Stimulated activated CD8-positive, alpha-beta memory T cell treated with anti-CD3 and anti-CD28 coated beads, Interleukin-2, amount 100 ng/mL, for 48 hours (primary cell): Measurements from ENCODE around the gene ADD1.
"Not testable (repeated sequence)": the region's sequence is repeated elsewhere in the genome, so short reads cannot be mapped to it uniquely, and the experiment has no call there.

Source experiments
- DNase-seq, 2 donors: peaks; one replicate each; pipeline ENCODE4 v3.0.0-alpha.2; 2020; ENCODE audit warnings: low read depth in 2 of 2

The ADD1 gene

DNA sequence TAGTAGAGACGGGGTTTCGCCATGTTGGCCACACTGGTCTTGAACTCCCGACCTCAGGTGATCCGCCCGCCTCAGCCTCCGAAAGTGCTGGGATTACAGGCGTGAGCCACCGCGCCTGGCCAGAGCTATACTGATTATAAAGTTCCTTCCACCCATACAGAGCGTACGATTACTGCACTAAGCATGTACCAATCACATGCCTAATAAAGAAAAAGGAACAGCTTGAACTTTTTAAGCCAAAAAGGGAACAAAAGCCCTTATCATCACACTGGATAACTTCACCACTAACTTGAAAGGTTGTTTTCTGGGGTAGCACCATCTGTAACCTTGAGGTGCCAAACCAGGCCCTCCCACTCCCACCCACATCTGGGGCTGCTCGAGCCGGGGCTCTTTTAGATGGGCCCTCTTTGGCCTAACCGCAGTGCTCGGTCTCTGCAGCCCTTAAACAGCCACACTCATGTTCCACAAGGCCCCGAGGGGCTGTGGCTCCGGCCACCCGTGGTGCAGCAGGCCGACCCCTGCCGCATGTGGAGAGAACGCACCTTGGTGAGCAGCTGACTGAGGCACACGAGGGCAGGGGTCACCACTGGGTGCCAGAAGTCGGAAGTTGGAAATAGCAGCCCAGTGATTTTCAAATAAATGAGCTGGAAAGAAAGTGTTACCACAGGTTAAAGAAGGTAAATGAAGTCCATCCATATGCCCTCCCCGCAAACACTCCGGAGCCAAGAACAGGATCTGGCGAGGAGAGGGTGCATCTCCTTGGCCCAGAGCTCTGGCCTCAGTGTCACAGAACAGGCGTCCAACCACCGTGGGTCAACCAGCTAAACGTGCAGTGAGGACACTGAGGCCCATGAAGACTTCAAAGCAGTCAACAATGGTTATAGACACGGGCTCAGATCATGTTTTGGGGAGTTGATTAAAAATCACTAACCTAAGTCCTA lies 101.2 kb downstream of the ADD1 start:
- DNase-seq: no peak

DNA sequence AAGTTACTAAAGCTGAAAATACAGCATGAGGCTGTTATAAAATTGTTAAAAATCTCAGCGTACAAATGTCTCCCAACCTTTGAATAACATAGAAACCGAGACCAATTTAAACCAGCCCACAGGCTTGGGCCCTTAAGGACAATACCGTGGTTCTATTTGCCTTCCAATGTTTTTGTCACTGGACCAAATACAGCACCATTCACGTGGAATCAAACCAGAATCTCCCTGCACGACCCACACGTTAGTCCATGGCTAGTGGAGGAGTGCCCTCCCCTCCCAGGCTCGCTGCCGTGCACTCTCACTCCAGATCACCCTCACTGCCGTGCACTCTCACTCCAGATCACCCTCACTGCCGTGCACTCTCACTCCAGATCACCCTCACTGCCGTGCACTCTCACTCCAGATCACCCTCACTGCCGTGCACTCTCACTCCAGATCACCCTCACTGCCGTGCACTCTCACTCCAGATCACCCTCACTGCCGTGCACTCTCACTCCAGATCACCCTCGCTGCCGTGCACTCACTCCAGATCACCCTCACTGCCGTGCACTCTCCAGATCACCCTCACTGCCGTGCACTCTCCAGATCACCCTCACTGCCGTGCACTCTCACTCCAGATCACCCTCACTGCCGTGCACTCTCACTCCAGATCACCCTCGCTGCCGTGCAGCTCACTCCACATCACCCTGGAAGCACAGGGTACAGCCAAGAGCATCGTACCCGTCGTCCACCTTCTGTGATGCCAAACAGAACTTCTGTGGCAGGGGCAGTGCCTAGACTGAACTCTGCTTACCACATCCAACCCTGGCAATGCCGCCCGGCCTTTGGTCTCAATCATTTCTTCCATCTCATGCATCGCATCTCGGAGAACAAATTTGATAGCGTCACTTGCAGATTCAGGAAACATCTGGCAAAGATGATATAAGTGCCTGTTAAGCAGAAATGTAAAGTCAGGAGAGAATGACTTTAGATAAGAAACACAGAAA lies 102.3 kb downstream of the ADD1 start:
- DNase-seq: not testable (repeated sequence)

DNA sequence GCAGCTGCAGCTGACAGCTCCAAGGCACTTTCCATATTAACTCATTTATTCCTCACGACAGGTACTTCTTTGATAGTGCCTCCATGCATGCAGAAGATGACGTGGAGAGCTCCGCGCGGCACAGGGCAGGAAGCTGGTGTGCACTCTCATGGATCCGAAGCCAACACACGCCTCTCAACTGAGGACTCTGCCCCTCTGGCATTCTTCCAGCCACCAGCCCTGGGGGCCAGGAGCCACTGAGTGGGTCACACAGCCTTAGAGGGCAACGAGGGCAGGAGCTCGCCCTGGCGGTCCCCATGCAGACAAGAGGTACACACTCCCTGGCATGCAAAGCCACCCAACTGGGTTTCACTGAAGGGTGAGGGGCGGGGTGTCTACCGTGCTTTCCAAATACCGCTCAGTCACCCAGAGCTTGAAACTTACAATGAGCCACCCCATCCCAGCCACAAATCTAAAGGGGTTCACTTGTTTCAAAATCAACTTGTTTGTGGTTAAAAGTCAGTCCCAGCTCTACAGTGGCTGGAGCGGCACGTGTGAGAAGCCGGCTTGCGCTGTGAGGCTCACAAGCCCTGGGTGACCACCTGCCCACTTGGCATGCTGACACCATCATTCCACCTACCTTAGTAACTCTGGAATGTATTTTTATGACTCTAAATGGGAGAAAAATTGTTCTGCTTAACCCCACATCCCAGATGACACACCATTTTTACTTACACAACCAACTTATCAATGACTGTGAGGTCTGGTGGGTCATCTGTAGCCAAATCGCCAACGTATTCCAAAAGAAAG lies 103.4 kb downstream of the ADD1 start:
- no peak for DNase-seq

DNA sequence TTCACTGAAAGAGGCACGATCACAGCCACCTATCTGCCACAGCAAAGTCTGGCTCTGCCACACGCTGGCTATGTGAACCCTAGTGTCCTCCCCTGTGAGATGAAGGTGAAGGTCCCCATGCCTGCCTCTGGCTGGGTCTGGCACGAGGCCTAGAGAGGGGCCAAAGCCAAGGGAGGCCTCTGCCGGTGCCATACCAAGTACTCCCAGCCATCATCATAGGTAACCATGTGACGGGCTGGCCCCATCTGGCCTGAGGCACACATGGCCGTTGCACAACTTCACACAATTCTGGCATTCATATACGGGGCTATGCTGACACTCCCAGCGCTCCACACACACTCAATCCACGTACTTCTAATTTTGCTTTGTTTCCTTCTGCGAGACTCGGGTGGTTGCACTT lies 104.3 kb downstream of the ADD1 start:
- DNase-seq: no peak

DNA sequence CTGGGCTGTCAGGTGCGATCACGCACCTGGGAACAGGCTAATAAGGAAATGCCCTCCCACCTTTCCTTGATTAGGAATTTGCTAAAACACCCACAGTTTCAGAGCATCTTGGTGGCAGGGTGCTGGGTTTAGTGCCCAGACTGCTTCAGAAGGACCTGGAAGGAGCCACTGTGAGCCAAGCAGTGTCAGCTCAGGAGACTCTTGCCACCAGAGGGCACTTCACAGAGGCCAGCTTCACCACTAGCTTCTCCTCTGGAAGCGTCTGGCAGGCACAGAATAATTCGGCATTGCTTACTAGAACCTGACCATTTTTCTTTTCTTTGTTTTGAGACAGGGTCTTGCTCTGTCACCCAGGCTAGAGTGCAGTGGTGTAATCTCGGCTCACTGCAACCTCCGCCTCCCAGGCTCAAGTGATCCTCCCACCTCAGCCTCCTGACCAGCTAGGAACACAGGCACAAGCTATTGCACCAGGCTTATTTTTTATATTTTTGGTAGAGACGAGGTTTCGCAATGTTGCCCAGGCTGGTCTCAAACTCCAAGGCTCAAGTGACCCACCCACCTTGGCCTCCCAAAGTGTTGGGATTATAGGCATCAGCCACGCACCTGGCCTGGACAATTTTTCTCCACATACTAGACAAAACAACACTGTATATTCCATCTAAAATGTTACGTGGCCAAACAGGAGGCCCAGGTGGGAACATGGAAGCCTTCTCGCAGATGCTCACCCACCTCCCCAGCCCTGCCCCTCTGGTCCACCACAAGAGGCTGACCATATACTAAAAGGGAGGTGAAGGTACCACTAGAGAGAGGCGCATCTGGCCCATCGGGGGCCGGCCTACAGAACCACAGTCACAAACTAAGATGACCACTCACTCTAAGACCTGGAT lies 105.5 kb downstream of the ADD1 start:
- DNase-seq: no peak

DNA sequence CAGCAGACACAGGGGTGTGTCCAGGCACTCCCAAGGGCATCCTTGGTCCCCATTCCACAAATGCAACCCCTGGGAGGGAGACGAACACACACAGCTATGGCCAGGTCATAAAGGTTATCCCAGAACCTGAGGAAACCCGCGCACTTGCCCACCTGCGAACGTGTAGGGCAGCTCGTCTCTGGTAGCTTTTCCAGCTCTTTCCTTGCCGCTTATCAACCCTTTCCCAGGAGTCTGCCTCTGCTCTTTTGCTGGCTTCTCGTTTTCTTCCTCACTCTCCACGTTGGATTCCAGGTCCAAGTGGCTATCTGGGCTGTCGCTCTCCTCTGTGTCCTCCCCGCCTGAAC lies 106.1 kb downstream of the ADD1 start:
- DNase-seq: no peak

DNA sequence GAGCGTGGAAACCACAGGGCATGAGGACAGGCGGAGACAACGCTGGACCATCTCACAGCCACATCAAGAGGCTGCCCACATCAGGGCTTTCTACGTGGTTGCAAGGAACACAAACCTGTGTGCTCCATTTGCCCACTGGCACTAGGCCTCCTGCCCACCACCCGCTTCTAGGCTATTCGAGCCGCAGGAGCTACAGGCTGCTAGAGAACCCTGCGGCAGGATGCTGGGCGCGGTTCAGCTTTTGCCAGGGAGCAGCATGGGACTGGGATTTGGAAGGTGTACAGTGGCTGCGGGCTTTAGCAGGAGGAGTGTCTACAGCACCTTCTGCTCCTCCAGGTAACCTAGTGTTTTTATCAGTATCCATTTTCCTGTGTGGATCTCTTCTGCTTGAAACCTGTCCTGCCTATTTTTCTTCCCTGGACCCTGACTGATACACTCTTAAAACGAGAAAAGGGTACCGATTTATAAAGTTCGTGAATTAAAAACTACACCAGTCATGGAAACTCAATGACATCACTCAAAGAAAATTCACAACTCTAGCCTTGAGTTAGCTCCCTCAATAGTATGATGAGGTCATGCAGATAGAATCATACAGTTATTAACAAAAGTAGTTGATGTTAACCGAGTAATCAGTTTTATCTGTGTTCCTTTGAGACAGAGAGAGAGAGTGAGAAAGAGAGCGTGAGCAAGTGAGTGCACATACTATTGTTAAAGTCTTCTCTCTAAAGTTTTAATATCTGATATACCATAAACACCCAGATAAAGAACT lies 106.8 kb downstream of the ADD1 start:
- no peak for DNase-seq

DNA sequence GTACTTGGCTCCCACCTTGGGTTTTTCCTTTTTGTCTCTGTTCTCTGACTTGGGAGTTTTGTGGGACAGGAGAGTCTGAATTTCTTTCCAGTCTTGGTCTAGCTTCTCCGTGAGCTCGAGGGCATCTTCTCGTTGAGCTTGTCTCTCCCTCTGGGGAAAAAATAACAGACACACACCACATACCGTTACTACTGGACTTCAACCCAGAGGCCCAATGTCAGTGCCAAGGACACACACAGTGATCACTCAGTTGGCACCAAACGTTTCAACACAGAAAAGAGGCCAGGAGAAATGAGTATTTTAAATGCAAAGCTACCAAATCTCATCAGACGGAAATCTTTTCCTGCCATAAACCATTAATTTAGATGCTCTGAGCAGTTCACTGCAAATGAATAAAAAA lies 109.9 kb downstream of the ADD1 start:
- no peak for DNase-seq

DNA sequence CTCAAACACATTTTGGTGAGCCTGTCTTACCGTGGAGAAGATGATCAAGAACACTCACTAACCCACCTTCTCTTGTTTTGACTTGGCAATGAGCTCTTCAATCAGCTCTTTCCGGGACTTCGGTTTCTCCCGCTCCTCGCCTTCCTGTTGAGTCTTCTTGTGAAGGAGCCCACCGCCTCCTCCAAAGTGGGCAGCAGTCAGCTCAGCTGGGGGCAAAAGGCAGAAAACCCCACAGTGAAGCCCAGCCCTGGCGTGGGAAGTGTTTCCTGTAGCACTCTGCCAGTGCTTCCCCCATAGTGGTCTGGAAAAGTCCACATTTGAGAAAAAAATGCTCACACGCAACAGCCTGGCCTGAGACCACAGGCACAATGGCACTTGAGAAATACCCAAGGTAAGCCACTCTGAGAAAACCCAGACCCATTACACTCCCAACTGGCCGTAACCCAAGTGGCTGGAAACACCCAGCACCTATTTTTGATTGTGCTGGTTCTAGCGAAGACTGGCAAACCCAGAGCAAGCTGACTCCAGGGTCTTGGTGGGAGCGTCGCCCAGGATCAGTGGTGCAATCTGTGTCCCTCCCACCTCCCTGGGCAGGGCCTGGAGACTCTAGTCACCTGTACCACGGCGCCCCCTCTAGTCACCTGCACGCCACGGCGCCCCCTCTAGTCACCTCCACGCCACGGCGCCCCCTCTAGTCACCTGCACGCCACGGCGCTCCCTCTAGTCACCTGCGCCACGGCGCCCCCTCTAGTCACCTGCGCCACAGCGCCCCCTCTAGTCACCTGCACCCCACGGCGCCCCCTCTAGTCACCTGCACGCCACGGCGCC lies 110.9 kb downstream of the ADD1 start:
- peak in 1 of 2 donors; percentile 78 for DNase-seq

DNA sequence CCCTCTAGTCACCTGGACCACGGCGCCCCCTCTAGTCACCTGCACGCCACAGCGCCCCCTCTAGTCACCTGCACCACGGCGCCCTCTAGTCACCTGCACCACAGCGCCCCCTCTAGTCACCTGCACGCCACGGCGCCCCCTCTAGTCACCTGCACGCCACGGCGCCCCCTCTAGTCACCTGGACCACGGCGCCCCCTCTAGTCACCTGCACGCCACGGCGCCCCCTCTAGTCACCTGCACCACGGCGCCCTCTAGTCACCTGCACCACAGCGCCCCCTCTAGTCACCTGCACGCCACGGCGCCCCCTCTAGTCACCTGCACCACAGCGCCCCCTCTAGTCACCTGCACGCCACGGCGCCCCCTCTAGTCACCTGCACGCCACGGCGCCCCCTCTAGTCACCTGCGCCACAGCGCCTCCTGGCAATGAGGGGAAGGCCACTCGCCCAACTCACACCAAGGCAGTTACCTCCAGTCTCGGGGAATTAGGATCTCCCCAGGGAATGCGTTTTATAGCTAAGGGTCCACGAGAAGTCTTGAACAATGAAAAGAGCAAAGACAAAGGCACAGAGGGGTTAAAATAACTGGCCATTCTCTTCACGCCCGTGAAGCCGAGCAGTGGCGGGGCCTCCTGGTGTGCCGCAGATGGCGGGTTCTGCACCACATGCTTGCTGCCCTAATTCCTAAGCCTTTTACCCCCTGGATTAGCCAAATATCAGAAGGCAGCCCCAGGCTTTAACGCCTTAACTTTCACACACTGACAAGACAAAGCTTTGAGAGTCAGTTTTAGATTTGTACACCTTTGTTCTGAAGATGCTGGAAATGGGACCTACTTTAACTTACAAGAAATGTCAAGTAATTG lies 111.8 kb downstream of the ADD1 start:
- not testable (repeated sequence) for DNase-seq

DNA sequence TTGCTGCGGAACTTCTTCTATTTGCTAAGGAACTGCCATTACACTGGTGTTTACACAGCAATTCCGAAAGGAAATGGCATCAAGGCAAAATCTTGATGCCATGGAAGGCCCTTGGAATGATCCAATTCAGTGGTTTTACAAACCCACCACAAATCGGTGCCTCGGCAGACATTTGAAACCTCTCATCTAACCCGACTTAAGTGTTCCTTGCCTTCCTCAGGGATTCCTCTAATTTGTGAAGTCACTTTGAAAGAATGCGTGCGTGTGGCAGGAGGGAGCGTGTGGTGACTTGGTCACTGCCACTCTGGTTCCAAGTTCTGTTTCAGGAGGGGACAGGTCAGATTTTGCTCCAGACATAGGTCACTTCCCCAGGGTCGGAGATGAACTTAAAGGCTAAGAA lies 114.8 kb downstream of the ADD1 start:
- DNase-seq: no peak

DNA sequence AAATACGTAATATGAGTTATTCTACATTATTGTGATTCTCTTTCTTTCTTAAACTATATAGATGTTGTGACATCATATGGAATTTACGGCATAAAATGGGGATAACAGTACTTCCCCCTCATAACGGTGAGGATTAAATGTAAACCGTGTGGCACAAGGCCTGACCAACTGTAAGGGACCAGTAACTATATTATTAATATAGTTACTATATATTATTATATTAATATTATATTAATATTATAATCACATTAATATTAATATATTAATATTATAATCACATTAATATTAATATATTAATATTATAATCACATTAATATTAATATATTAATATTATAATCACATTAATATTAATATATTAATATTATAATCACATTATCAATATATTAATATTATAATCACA lies 116.8 kb downstream of the ADD1 start:
- DNase-seq: not testable (repeated sequence)

DNA sequence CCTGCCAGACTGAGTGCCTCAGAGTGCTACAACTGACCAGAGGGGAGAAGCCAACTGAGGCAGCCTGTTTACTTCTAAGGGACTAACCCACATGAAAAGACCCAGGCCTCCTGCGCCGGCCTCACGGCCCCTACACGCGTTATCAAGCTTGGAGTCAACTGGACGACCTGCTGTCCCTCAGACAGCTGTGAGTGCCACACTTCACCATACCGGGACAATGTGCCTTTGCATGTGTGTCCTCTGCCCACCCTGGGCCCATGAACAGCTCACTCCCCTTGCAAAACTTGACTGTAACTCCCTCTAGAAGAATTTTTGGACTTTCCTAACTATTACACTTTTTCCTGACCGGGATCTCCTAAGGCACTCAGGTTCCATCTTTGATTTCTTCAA lies 117.8 kb downstream of the ADD1 start:
- no peak for DNase-seq

DNA sequence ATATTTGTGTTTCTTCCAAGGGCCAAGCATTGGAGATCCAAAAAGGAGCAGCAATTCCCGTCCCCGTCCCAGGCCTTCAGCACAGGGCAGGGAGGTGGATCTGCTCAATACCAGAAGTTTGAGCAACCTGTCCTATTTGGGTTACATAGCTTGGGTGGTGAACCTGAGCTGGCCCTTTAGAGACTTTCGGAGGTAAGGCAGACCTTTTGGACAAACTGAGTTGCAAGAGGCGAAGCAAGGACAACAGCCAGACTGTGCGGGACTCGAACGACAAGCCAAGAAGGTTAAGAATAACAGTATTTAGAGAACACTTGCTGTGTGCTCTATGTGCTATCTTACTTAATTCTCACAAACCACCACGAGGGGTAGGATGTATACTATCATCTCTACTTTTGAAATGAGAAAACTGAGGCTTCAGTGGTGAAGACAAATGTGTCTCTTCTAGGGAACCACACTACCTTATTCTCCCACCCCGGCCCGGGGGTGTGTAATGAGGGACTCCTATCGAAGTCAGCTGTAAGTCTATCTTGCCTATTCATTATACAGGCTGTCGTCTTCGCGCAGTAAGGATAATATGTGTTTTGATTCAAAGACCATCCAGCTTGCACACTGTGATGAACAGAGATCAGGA lies 118.3 kb downstream of the ADD1 start:
- DNase-seq: peak in 1 of 2 donors; percentile 69

DNA sequence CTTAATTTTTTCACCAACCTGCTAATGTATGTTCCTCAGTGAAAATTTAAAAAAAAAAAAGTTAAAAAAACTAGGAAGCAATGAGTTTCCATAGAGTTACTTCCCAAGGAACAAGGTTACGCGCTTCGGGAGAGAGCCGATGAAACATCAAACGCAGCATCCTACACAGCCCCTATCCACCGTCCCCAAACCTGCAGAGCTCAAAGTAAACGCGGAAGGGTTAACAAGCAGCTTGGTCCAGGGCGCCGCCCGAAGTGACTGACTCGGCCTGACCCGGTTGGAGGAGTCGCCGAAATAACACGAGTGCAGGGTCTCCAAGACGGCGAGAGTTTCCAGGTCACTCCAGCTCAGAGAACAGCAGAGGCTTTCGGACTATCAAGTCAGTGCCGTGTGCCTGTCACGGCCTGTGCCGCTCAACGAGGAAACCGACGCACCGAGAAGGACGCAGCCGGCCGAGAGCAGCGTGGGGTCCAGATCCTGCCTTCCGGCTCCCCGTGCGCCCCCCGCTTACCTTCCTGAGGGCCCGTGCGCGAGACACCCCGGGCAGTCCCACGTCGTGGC lies 119.0 kb downstream of the ADD1 start:
- peak in 1 of 2 donors; percentile 32 for DNase-seq

DNA sequence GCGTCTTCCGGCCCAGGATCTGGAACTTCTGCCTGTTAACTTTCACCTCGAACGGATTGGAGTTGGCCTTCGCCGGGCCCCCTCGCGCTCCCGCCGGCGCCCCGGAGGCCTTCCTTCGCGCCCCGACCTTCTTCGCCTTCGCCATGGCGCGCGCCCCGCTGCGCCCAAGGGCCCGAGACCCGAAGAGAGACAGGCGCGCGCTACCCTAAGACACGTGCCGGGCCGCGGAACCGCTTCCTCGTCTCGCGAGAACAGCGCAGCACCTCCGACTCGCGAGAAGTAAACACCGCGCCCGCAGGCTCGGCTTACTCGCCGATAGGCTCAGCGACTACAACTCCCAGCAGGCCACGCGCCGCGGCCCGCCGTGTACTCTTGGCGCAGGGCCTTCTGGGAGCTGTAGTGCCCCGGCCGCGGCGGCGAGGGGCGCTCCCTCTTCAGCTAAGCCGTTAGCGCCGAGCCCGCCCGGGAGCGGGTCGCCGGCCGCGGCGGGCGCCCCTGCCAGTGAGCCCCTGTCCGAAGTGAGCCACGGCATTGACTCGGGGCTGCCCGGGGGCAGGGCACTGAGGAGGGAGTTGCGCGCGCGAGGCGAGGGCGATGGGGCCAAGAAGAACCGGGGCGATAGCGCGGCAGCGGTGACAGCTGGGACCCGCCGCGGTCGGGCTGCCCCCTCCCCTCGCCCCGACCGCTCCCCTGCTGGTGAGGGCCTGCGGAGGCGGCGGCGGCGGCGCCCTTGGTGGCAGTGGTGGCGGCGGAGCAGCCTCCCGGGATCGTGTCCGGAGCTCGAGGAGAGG lies 119.7 kb downstream of the ADD1 start, which contains the start of the genes GRK4 and NOP14:
GRK4 (plus strand) TSS at position 397 of the 791 bp plus-strand sequence. CDS start 500 bp downstream, outside the sequence.
NOP14 (minus strand) TSS at position 232 of the 791 bp plus-strand sequence; CDS start at position 145, 87 bp downstream.
- DNase-seq: peak; percentile 94 to 95
